ENCODE results near the gene BRIX1.
"Not testable (repeated sequence)": the region's sequence is repeated elsewhere in the genome, so short reads cannot be mapped to it uniquely, and the experiment has no call there.

Gene BRIX1

GRCh38 chr5:34914671-34915138 is 806 bp upstream of the BRIX1 start:
- DNase-seq (ENCODE audit: low read depth in 2 of 2): no peak

GRCh38 chr5:34915856-34916192 is 313 bp downstream of the BRIX1 start:
- no peak for DNase-seq (ENCODE audit: low read depth in 2 of 2)

DNA sequence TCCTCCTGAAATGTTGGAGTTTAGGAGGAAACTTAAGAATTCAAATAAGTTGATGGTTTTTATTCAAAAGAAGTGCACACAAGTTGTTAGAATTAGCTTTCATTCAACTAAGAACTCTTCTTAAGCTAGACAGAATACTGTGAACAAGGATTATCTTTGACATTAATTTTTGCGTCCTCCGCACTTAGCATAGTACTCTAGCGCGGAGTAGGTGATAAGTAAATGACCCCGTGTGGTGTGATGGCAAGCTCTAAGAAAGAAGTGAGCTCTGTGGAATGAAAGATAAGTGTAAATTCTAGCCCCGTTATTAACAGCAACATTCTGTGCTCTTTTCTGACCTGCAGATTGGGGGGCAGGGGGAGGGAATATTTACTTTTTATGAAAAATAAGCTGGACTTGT is 1.0 kb downstream of the BRIX1 start:
- DNase-seq (ENCODE audit: low read depth in 2 of 2): no peak

GRCh38 chr5:34918025-34918424 is 2.5 kb downstream of the BRIX1 start:
- no peak for DNase-seq (ENCODE audit: low read depth in 2 of 2)

GRCh38 chr5:34919077-34919476 is 3.6 kb downstream of the BRIX1 start:
- no peak for DNase-seq (ENCODE audit: low read depth in 2 of 2)

GRCh38 chr5:34923256-34923655 is 7.7 kb downstream of the BRIX1 start:
- not testable (repeated sequence) for DNase-seq (ENCODE audit: low read depth in 2 of 2)

GRCh38 chr5:34923694-34924461 is 8.4 kb downstream of the BRIX1 start:
- peak; percentile 56 to 62 for DNase-seq (ENCODE audit: low read depth in 2 of 2)

- DNase-seq (ENCODE audit: low read depth in 2 of 2): no peak
These were observed 8.9 kb downstream of the BRIX1 start for GRCh38 chr5:34924462-34924765.

- no peak for DNase-seq (ENCODE audit: low read depth in 2 of 2)
These were observed 10.9 kb downstream of the BRIX1 start for GRCh38 chr5:34926318-34926888.

GRCh38 chr5:34927785-34928184 is 12.3 kb downstream of the BRIX1 start:
- DNase-seq (ENCODE audit: low read depth in 2 of 2): no peak

DNA sequence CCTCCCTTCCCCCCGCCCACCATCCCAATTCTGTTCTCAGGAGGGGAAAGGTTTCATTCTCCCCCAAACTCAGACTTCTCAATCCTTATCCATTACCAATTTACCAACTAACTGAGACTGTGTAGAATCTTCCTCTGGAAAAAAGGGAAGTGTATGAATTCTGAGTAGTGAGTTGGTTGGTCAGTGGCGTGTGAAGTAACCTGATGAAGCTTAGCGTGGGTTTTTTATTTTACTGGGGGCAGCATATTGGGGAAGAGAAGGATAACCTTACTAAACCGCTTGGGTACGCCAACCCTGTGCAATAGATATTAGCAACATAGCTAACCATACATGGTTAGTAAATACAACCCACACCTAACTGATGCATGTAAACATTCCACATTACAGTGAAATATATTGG is 12.8 kb downstream of the BRIX1 start:
- no peak for DNase-seq (ENCODE audit: low read depth in 2 of 2)

DNA sequence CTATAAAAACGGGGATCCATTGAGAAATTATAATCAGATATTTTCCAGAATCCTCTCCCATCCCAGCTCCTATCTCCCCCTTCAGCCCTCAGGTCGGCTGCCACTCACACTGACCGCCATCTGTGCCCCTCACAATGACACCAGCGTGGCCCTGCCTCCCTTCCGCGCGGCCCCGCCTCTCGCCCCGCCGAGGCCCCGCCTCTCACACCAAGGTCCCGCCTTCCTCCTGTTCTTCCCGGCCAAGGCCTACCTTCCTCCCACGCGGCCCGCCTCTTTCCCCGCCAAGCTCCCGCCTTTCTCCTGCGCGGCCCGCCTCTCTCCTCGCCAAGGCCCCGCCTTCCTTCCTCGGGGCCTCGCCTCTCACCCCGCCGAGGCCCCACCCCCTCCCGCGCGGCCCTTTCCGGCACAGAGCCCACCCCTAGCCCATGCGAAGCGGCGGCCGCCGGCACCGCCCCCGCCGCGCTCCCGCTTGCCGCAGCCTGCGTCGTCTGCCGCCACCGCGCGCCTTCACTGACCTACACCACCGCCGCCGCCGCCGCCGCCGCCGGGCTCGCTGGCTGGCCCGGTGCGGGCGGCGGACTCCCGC is 13.7 kb downstream of the BRIX1 start, which contains the start of gene DNAJC21:
TSS of gene DNAJC21 (plus strand) at position 426 of the 586 bp plus-strand sequence. CDS start 261 bp downstream, outside the sequence.
- peak; percentile 93 to 94 for DNase-seq (ENCODE audit: low read depth in 2 of 2)

GRCh38 chr5:34929720-34930461 is 14.4 kb downstream of the BRIX1 start:
- DNase-seq (ENCODE audit: low read depth in 2 of 2): peak in 1 of 2 experiments; percentile 41

- no peak for DNase-seq (ENCODE audit: low read depth in 2 of 2)
These were observed 14.9 kb downstream of the BRIX1 start for GRCh38 chr5:34930462-34930844.

GRCh38 chr5:34930870-34931269 is 15.4 kb downstream of the BRIX1 start:
- no peak for DNase-seq (ENCODE audit: low read depth in 2 of 2)

GRCh38 chr5:34932947-34933346 is 17.4 kb downstream of the BRIX1 start:
- no peak for DNase-seq (ENCODE audit: low read depth in 2 of 2)

- no peak for DNase-seq (ENCODE audit: low read depth in 2 of 2)
These were observed 26.4 kb downstream of the BRIX1 start for GRCh38 chr5:34941936-34942335.

GRCh38 chr5:34944044-34944443 is 28.5 kb downstream of the BRIX1 start:
- no peak for DNase-seq (ENCODE audit: low read depth in 2 of 2)

- no peak for DNase-seq (ENCODE audit: low read depth in 2 of 2)
These were observed 29.0 kb downstream of the BRIX1 start for GRCh38 chr5:34944460-34945047.

DNA sequence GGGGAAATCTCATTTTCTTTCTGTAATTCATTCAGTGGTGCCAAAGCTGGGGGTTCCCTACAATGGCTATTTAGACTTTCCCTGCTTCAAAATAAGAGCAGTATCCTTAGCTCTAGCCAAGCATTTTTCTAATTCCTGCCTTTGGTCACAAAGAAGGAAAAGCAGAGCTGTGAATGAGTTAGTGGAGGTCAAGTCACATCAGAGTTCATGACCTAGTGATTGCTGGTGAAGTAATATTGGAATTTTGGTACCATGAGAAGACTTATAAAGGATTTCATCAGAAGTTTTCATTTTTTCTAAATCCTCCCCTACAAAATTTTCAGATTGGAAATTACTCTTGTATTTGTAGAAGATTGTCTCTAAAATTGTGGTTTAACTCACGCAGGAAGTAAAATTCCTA is 41.8 kb downstream of the BRIX1 start:
- no peak for DNase-seq (ENCODE audit: low read depth in 2 of 2)

DNA sequence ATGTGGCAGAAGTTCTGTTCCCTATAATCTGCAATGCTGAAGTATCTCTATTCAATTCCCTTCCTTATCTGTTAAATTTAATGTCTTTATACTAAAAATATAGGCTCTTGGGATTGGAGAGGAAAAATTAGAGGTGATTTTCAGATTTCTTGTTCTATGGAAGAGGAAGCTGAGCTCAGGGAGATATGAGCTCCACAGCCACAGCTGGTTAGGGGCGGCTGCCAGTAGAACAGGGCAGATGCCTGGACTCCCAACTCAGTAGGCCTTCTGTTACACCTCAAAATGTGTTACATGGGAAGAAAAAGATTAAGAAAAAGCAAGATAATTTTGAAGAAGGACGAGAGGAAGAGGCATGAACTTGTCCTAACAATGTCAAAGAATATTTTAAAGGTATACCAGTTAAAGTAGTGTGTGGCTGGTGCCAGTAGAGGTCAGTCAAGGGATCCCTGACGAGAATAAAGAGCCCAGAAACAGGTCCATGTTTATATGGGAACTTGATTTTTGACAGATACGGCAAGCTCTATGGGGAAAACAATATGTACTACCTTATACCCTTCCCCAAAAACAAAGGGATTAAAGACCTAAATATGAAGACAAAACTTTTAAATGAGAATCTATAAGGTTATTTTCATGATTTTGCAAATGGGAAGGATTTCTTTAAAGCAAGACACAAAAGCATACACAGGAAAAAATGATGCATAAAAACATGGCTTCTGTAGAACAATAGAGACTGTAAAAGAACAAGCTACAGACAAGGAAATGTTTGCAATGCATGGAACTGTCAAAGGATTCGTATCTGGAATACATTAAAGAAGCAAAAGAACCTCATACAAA is 42.6 kb downstream of the BRIX1 start:
- peak in 1 of 2 experiments; percentile 5 for DNase-seq (ENCODE audit: low read depth in 2 of 2)
